ENCODE results near the gene GNLY. TPM values are rescaled to one million over a fixed set of nuclear protein-coding genes. Genes with fewer than 3 reads are reported as not detected.
A peak's percentile ranks its signal among the peaks of the same experiment; 100 is the strongest.

Gene GNLY
- total RNA-seq, 1 donor from 2014 or later = not detected

DNA sequence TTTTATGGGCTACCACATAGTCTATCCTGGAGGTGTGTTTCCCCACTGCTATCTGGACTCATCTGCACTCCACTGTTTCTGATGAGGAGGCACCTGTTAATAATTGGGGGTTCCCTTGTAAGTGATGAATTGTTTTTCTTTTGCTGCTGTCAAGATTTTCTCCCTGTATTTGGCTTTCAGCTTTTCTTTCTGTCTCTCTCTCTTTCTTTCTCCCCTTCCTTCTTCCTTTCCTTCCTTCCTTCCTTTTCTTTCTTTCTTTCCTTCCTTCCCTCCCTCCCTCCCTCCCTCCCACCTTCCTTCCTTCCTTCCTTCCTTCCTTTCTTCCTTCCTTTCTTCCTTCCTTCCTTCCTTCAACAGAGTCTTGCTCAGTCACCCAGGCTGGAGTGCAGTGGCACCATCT is 9.2 kb downstream of the GNLY start:
- Mint-ChIP-seq H3K4me1 (ENCODE audit: low read depth) (peaks cover 30% of the 10 kb centered on the region), H3K27me3 (ENCODE audit: low read depth) (peaks cover 2% of the 10 kb centered on the region), H3K4me3 (ENCODE audit: unreplicated experiment) (no peak overlapping the region), H3K27ac (ENCODE audit: unreplicated experiment) (no peak overlapping the region), H3K36me3 (ENCODE audit: low read depth) (no peaks in the 10 kb centered on the region), H3K9me3 (ENCODE audit: low read depth) (no peaks in the 10 kb centered on the region)
- TF ChIP-seq, protein P1, sequence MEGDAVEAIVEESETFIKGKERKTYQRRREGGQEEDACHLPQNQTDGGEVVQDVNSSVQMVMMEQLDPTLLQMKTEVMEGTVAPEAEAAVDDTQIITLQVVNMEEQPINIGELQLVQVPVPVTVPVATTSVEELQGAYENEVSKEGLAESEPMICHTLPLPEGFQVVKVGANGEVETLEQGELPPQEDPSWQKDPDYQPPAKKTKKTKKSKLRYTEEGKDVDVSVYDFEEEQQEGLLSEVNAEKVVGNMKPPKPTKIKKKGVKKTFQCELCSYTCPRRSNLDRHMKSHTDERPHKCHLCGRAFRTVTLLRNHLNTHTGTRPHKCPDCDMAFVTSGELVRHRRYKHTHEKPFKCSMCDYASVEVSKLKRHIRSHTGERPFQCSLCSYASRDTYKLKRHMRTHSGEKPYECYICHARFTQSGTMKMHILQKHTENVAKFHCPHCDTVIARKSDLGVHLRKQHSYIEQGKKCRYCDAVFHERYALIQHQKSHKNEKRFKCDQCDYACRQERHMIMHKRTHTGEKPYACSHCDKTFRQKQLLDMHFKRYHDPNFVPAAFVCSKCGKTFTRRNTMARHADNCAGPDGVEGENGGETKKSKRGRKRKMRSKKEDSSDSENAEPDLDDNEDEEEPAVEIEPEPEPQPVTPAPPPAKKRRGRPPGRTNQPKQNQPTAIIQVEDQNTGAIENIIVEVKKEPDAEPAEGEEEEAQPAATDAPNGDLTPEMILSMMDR (IDR thresholded peaks at IDR 0.05) = no peak
- no peak for DNase-seq (ENCODE audit: low spot score)

- H3K36me3 Mint-ChIP-seq (ENCODE audit: low read depth) = no peaks in the 10 kb centered on the region
- TF ChIP-seq, protein P1 (IDR thresholded peaks at IDR 0.05) = no peak
- H3K4me1 Mint-ChIP-seq (ENCODE audit: low read depth) = peaks cover 30% of the 10 kb centered on the region
- no peaks in the 10 kb centered on the region for H3K9me3 Mint-ChIP-seq (ENCODE audit: low read depth)
- peaks cover 2% of the 10 kb centered on the region for H3K27me3 Mint-ChIP-seq (ENCODE audit: low read depth)
- H3K4me3 Mint-ChIP-seq (ENCODE audit: unreplicated experiment) = no peak overlapping the region
- DNase-seq (ENCODE audit: low spot score) = no peak
- H3K27ac Mint-ChIP-seq (ENCODE audit: unreplicated experiment) = no peak overlapping the region
Measured at GRCh38 chr2:85704038-85704437, 9.9 kb downstream of the GNLY start.

DNA sequence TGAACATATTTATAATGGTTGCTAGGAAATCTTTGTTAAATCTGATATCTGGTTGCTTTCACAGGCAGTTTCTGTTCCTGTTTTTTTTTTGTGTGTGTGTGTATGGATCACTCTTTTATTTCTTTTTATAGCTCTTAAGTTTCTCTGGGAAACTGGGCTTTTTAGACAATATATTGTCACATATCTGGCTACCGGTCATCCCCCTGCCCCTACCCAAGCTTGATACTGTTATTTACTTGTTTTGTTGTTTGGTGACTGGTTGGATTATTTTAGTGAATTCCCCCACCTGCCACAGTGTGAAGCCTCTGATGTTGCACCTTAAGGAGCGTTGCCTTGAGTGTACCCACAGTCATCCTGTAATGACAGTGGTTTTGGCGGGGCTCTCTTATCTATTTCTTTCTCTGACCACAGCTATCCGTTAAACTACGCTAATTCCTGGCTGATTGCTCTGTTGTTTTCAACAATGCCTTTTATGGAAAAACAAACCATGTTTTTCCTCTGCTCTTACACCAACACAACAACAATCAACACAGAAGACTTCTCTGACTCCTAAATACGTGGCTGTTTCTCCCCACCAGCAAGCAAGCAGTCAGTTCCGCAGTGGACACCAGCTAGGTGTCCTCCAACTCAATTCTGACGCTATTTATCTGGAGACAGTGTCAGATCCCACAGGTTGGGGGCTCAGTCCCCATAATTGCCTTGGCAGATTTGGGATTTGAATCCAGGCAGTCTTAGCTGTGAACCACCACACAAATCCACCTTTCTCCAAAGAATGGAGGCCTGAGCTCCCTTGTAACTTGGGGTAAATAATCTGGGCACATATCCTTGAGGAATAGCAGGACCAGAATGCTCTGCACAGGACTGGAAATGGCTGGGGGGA is 10.9 kb downstream of the GNLY start:
- Mint-ChIP-seq H3K4me1 (ENCODE audit: low read depth) (peaks cover 30% of the 10 kb centered on the region), H3K27ac (ENCODE audit: unreplicated experiment) (peak overlapping the region; percentile 17), H3K36me3 (ENCODE audit: low read depth) (no peaks in the 10 kb centered on the region), H3K4me3 (ENCODE audit: unreplicated experiment) (no peak overlapping the region), H3K9me3 (ENCODE audit: low read depth) (no peaks in the 10 kb centered on the region), H3K27me3 (ENCODE audit: low read depth) (peaks cover 7% of the 10 kb centered on the region)
- DNase-seq (ENCODE audit: low spot score) = no peak
- TF ChIP-seq, protein P1 (IDR thresholded peaks at IDR 0.05) = no peak

GRCh38 chr2:85705680-85706039 is 11.5 kb downstream of the GNLY start:
- H3K27ac Mint-ChIP-seq (ENCODE audit: unreplicated experiment) = peak overlapping the region; percentile 32

DNA sequence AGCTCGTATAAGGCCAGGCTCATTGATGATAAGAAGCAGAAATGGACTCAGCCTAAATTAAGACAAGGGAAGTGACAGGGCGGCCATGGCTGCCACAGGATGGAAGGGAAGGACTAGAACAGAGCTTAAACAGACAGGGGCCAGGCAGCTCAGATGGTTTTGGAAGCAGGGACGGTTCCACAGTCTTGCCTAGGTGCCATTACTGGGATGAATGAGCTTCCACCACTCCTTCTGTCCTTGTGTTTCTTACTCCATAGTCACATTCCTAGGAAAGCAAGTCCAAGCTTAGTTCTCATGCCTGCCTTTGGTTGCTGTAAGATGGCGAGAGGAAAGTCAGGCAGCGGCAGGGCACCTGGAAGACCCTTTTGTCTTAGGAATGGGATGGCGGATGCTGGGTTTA is 11.9 kb downstream of the GNLY start:
- peaks cover 10% of the 10 kb centered on the region for H3K27me3 Mint-ChIP-seq (ENCODE audit: low read depth)
- no peak for DNase-seq (ENCODE audit: low spot score)
- H3K4me3 Mint-ChIP-seq (ENCODE audit: unreplicated experiment) = no peak overlapping the region
- H3K36me3 Mint-ChIP-seq (ENCODE audit: low read depth) = no peaks in the 10 kb centered on the region
- no peaks in the 10 kb centered on the region for H3K9me3 Mint-ChIP-seq (ENCODE audit: low read depth)
- peak overlapping the region; percentile 32 for H3K27ac Mint-ChIP-seq (ENCODE audit: unreplicated experiment)
- peaks cover 30% of the 10 kb centered on the region for H3K4me1 Mint-ChIP-seq (ENCODE audit: low read depth)
- TF ChIP-seq, protein P1 (IDR thresholded peaks at IDR 0.05) = no peak

More at GRCh38 chr2:85705680-85706039, 11.5 kb downstream of the GNLY start:
- peaks cover 10% of the 10 kb centered on the region for H3K27me3 Mint-ChIP-seq (ENCODE audit: low read depth)
- TF ChIP-seq, protein P1 (IDR thresholded peaks at IDR 0.05) = no peak
- peaks cover 30% of the 10 kb centered on the region for H3K4me1 Mint-ChIP-seq (ENCODE audit: low read depth)
- H3K4me3 Mint-ChIP-seq (ENCODE audit: unreplicated experiment) = no peak overlapping the region
- DNase-seq (ENCODE audit: low spot score) = no peak
- no peaks in the 10 kb centered on the region for H3K36me3 Mint-ChIP-seq (ENCODE audit: low read depth)
- H3K9me3 Mint-ChIP-seq (ENCODE audit: low read depth) = no peaks in the 10 kb centered on the region

Measured in chondrocyte (in vitro differentiated cells).